ENCODE data around the gene FABP3. TPM values are rescaled to one million over a fixed set of nuclear protein-coding genes. Genes with fewer than 3 reads are reported as not detected.

Gene FABP3
- total and polyA plus RNA-seq, 2 experiments from 2014 or later, result 19.3 to 50.2 TPM

DNA sequence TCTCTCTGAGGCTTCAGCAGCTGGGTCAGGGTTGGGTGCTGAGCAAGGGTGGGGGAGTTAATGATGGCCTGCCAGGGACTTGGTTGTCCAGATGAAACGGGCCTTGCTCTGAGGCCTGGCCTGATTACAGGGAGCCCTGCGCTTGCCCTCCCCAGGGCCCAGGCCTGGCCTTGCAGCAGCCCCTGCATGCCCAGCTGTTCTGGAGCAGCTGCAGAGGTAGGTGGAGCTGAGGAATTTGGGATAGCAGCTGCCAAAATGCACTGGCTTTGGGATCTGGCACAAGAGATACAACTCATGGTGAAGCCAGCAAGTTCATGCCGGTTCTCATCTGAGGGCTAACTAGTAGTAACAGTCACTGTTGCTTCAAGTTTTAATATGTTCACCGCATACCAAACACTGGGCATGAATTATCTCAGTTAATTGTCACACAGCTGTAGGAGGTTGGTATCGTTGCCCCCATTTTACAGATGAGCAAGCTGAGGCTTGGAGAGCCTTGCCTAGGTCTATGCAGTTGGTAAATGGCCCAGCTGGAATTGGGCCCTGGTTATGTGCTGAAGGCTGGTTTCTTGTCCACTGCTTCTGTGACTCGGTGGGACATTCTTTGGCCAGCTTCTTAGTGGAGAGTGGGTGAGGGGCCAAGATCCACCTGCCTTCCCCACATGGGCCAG lies 32.8 kb upstream of the FABP3 start (continued):
- TF ChIP-seq, protein P1, sequence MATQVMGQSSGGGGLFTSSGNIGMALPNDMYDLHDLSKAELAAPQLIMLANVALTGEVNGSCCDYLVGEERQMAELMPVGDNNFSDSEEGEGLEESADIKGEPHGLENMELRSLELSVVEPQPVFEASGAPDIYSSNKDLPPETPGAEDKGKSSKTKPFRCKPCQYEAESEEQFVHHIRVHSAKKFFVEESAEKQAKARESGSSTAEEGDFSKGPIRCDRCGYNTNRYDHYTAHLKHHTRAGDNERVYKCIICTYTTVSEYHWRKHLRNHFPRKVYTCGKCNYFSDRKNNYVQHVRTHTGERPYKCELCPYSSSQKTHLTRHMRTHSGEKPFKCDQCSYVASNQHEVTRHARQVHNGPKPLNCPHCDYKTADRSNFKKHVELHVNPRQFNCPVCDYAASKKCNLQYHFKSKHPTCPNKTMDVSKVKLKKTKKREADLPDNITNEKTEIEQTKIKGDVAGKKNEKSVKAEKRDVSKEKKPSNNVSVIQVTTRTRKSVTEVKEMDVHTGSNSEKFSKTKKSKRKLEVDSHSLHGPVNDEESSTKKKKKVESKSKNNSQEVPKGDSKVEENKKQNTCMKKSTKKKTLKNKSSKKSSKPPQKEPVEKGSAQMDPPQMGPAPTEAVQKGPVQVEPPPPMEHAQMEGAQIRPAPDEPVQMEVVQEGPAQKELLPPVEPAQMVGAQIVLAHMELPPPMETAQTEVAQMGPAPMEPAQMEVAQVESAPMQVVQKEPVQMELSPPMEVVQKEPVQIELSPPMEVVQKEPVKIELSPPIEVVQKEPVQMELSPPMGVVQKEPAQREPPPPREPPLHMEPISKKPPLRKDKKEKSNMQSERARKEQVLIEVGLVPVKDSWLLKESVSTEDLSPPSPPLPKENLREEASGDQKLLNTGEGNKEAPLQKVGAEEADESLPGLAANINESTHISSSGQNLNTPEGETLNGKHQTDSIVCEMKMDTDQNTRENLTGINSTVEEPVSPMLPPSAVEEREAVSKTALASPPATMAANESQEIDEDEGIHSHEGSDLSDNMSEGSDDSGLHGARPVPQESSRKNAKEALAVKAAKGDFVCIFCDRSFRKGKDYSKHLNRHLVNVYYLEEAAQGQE (IDR thresholded peaks at IDR 0.05; ENCODE audit: unreplicated experiment), result no peak

DNA sequence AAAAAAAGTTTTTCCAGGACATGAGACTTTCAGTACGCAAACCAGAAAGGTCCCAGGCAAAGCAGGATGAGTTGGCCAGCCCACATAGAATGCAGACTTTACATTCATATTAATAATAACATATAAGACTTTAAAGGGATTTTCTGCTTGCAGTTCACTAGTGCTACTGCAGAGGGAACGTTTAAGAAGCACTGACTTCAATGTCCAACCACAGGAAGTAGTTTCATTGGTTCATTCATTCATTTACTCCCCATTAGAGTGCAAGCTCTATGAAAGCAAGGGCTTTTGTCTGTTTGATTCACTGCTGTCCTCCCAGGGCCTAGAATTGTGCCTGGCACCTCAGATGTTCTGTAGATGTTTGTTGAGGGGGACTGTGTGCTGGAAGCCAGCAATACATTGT lies 28.4 kb upstream of the FABP3 start:
- Histone ChIP-seq H3K9me2 (ENCODE audit: insufficient read depth) (no peaks in the 10 kb centered on the region), H3K4me2 (no peak overlapping the region), H3K79me2 (replicated peaks; ENCODE audit: insufficient read depth) (no peaks in the 10 kb centered on the region), H2AFZ (no peak overlapping the region), H3K27me3 (ENCODE audit: insufficient read depth) (no peaks in the 10 kb centered on the region), H3K4me1 (ENCODE audit: insufficient read depth) (peaks cover 3% of the 10 kb centered on the region; the same call in 1 of the 2 replicates), H4K20me1 (replicated peaks; ENCODE audit: insufficient read depth) (no peaks in the 10 kb centered on the region), H3F3A (replicated peaks; ENCODE audit: low read depth) (no peaks in the 10 kb centered on the region), H3K27ac (ENCODE audit: low read depth) (no peak overlapping the region), H3K4me3 (no peak overlapping the region), H3K36me3 (ENCODE audit: insufficient read depth) (no peaks in the 10 kb centered on the region)
- no peaks in the 10 kb centered on the region for H3K9me3 Mint-ChIP-seq
- no peak for ATAC-seq
- H3K36me3 Mint-ChIP-seq (ENCODE audit: low read depth), result no peaks in the 10 kb centered on the region
- H3K4me3 Mint-ChIP-seq, result no peak overlapping the region
- H3K27ac Mint-ChIP-seq, result no peak overlapping the region
- no peak for DNase-seq (ENCODE audit: low spot score)
- H3K4me1 Mint-ChIP-seq, result peaks cover 9% of the 10 kb centered on the region
- H3K27me3 Mint-ChIP-seq (ENCODE audit: insufficient read depth, low read depth, poor library complexity), result no peaks in the 10 kb centered on the region
- TF ChIP-seq STAT1 (IDR thresholded peaks at IDR 0.05; ENCODE audit: unreplicated experiment) (no peak), NANOG (IDR thresholded peaks at IDR 0.05; ENCODE audit: borderline replicate concordance) (no peak), JUNB (IDR thresholded peaks at IDR 0.05; ENCODE audit: unreplicated experiment) (no peak), CREB1 (CRISPR knock-in tag; IDR thresholded peaks at IDR 0.05; ENCODE audit: low read depth) (no peak), EZH2phosphoT487 (IDR thresholded peaks at IDR 0.05; ENCODE audit: unreplicated experiment) (no peak), POLR2AphosphoS5 (IDR thresholded peaks at IDR 0.05; ENCODE audit: low read depth) (no peak), ZNF114 (CRISPR knock-in tag; IDR thresholded peaks at IDR 0.05) (no peak), EZH2 (IDR thresholded peaks at IDR 0.05; ENCODE audit: low read depth, unreplicated experiment) (no peak)
- TF ChIP-seq, protein P2, sequence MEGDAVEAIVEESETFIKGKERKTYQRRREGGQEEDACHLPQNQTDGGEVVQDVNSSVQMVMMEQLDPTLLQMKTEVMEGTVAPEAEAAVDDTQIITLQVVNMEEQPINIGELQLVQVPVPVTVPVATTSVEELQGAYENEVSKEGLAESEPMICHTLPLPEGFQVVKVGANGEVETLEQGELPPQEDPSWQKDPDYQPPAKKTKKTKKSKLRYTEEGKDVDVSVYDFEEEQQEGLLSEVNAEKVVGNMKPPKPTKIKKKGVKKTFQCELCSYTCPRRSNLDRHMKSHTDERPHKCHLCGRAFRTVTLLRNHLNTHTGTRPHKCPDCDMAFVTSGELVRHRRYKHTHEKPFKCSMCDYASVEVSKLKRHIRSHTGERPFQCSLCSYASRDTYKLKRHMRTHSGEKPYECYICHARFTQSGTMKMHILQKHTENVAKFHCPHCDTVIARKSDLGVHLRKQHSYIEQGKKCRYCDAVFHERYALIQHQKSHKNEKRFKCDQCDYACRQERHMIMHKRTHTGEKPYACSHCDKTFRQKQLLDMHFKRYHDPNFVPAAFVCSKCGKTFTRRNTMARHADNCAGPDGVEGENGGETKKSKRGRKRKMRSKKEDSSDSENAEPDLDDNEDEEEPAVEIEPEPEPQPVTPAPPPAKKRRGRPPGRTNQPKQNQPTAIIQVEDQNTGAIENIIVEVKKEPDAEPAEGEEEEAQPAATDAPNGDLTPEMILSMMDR (conservative IDR thresholded peaks at IDR 0.05; ENCODE audit: low read depth in 2 of 2), result no peak
- TF ChIP-seq, protein P3, sequence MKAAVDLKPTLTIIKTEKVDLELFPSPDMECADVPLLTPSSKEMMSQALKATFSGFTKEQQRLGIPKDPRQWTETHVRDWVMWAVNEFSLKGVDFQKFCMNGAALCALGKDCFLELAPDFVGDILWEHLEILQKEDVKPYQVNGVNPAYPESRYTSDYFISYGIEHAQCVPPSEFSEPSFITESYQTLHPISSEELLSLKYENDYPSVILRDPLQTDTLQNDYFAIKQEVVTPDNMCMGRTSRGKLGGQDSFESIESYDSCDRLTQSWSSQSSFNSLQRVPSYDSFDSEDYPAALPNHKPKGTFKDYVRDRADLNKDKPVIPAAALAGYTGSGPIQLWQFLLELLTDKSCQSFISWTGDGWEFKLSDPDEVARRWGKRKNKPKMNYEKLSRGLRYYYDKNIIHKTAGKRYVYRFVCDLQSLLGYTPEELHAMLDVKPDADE (IDR thresholded peaks at IDR 0.05), result no peak
- TF ChIP-seq, protein P4, sequence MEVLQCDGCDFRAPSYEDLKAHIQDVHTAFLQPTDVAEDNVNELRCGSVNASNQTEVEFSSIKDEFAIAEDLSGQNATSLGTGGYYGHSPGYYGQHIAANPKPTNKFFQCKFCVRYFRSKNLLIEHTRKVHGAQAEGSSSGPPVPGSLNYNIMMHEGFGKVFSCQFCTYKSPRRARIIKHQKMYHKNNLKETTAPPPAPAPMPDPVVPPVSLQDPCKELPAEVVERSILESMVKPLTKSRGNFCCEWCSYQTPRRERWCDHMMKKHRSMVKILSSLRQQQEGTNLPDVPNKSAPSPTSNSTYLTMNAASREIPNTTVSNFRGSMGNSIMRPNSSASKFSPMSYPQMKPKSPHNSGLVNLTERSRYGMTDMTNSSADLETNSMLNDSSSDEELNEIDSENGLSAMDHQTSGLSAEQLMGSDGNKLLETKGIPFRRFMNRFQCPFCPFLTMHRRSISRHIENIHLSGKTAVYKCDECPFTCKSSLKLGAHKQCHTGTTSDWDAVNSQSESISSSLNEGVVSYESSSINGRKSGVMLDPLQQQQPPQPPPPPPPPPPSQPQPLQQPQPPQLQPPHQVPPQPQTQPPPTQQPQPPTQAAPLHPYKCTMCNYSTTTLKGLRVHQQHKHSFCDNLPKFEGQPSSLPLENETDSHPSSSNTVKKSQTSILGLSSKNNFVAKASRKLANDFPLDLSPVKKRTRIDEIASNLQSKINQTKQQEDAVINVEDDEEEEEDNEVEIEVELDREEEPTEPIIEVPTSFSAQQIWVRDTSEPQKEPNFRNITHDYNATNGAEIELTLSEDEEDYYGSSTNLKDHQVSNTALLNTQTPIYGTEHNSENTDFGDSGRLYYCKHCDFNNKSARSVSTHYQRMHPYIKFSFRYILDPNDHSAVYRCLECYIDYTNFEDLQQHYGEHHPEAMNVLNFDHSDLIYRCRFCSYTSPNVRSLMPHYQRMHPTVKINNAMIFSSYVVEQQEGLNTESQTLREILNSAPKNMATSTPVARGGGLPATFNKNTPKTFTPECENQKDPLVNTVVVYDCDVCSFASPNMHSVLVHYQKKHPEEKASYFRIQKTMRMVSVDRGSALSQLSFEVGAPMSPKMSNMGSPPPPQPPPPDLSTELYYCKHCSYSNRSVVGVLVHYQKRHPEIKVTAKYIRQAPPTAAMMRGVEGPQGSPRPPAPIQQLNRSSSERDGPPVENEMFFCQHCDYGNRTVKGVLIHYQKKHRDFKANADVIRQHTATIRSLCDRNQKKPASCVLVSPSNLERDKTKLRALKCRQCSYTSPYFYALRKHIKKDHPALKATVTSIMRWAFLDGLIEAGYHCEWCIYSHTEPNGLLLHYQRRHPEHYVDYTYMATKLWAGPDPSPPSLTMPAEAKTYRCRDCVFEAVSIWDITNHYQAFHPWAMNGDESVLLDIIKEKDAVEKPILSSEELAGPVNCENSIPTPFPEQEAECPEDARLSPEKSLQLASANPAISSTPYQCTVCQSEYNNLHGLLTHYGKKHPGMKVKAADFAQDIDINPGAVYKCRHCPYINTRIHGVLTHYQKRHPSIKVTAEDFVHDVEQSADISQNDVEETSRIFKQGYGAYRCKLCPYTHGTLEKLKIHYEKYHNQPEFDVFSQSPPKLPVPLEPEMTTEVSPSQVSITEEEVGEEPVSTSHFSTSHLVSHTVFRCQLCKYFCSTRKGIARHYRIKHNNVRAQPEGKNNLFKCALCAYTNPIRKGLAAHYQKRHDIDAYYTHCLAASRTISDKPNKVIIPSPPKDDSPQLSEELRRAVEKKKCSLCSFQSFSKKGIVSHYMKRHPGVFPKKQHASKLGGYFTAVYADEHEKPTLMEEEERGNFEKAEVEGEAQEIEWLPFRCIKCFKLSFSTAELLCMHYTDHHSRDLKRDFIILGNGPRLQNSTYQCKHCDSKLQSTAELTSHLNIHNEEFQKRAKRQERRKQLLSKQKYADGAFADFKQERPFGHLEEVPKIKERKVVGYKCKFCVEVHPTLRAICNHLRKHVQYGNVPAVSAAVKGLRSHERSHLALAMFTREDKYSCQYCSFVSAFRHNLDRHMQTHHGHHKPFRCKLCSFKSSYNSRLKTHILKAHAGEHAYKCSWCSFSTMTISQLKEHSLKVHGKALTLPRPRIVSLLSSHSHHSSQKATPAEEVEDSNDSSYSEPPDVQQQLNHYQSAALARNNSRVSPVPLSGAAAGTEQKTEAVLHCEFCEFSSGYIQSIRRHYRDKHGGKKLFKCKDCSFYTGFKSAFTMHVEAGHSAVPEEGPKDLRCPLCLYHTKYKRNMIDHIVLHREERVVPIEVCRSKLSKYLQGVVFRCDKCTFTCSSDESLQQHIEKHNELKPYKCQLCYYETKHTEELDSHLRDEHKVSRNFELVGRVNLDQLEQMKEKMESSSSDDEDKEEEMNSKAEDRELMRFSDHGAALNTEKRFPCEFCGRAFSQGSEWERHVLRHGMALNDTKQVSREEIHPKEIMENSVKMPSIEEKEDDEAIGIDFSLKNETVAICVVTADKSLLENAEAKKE (CRISPR knock-in tag; IDR thresholded peaks at IDR 0.05), result no peak
